HG02759 (cell line): ENCODE data around the gene C12orf54.
"Not testable (repeated sequence)": the region's sequence is repeated elsewhere in the genome, so short reads cannot be mapped to it uniquely, and the experiment has no call there.

Experiments
- ATAC-seq: cut with Tn5 transposase; IDR thresholded peaks from one replicate; pipeline ENCODE4 v1.9.1; 2021; ENCODE audit warnings: mild to moderate bottlenecking, moderate library complexity; ENCODE audit not compliant: unreplicated experiment

C12orf54 gene

DNA sequence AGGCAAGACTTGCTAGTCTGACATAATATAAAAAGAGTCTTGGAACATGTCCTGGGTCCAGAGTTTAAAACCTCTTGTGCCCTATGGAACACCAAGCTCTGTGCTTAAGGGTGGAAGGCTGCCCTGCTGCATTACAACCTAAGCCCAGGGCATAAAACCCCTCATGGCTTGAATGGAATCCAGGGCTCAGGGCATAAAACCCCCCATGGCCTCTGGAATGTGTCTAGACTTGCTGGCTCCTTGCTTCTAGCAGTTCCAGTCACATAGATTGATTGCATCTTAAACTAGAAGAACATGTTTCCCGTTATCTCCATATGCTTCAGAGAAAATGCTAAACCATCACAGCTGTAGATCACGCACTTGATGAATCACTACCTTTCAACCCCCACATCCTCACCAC lies 24.5 kb downstream of the C12orf54 start:
- not testable (repeated sequence) for ATAC-seq

DNA sequence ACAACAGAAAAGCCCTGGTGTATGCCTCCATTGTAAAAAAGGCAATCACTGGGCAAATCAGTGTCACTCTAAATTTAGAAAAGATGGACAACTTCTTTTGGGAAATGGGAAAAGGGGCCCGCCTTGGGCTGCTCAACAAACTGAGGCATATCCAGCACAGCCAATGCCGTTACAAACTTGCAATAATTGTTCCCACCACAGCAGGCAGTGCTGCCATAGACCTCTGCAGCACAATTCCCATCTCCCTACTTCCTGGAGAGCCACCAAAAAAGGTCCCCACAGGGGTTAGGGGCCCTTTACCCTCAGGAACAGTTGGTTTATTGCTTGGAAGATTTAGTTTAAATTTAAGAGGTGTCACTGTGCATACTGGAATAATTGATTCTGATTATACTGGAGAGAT lies 26.7 kb downstream of the C12orf54 start:
- no peak for ATAC-seq

DNA sequence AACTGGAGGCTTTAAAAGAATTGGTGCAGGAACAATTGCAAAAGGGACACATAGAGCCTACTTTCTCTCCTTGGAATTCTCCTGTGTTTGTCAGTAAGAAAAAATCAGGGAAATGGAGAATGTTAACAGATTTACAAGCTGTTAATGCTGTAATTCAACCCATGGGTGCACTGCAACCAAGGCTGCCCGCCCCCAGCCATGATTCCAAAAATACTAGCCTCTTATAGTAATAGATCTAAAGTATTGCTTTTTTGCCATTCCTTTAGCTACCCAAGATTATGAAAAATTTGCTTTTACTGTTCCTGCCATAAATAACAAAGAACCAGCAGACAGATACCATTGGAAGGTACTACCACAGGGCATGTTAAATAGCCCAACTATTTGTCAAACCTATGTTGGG lies 27.8 kb downstream of the C12orf54 start:
- no peak for ATAC-seq

DNA sequence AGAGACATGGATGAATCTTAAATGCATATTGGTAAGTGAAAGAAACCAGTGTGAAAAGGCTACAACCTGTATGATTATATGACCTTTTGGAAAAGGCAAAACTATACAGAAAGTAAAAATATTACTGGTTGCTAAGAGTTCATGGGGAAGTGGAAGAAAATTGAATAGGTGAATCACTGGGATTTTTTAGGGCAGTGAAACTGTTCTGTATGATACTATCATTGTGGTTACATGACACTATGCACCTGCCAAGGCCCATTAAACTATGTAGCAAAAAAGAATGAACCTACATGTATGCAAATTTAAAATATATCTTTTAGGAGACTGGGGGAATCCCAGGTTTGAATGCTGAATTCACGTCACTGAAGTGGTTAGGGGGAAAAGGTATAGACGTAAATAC lies 30.6 kb downstream of the C12orf54 start:
- ATAC-seq, result peak; percentile 75

GRCh38 chr12:48514728-48515127 lies 32.4 kb downstream of the C12orf54 start:
- no peak for ATAC-seq

DNA sequence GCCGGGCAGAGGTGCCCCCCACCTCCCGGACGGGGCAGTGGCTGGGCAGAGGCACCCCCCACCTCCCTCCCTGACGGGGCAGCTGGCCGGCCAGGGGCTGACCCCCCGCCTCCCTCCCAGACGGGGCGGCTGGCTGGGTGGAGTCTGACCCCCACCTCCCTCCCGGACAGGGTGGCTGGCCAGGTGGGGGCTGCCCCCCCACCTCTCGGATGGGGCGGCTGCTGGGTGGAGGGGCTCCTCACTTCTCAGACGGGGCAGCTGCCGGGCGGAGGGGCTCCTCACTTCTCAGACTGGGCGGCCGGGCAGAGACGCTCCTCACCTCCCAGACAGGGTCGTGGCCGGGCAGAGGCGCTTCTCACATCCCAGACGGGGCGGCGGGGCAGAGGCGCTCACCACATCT lies 38.1 kb downstream of the C12orf54 start:
- not testable (repeated sequence) for ATAC-seq

- ATAC-seq, result no peak
Observed at GRCh38 chr12:48525332-48525731, 43.0 kb downstream of the C12orf54 start, which contains the start of gene OR8S1. Gene OR8S1 (plus strand): TSS chr12:48525632. CDS start chr12:48525632, 0 bp downstream.

GRCh38 chr12:48527891-48528670 lies 45.8 kb downstream of the C12orf54 start:
- ATAC-seq, result no peak

DNA sequence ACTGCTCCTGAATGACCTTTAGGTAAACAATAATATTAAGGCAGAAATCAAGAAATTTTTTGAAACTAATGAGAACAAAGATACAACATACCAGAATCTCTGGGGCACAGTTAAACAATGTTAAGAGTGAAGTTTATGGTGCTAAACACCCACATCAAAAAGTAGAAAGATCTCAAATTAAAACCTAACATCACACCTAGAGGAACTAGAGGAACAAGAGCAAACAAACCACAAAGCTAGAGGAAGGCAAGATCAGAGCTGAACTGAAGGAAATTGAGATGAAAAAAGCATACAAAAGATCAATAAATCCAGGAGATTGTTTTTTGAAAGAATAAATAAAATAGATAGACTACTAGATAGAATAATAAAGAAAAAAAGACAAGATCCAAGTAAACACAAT lies 50.3 kb downstream of the C12orf54 start:
- ATAC-seq, result no peak

- ATAC-seq, result no peak
Observed at GRCh38 chr12:48536602-48537001, 54.3 kb downstream of the C12orf54 start.

GRCh38 chr12:48542300-48542928 lies 60.1 kb downstream of the C12orf54 start:
- no peak for ATAC-seq

DNA sequence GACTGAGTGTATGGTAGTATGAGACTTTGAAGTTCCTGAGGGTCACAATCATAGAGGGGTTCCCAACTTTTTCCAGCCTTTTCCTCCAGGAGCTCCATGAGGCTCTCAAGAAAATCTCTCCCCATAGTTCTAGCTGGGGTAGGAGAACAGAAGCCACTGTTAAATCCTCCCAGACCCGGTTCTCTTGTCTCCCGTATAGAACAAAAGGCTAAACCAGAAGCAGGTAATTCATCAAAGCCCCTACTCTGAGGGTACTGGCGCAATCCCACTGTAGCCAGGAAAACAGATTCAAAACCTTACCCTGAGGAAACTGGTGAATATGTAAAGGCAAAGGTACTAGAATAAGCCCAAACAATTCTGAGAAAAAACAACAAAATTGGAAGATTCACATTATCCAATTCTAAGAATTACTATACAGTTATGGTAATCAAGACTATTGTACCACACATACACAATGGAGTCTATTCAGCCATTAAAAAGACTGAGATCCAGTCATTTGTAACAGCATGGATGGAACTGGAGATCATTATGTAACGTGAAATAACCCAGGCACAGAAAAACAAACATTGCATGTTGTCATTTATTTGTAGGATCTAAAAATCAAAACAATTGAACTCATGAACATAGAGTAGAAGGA lies 63.7 kb downstream of the C12orf54 start:
- ATAC-seq, result no peak
